Inferior parietal cortex (tissue), 1 donor: ENCODE results near the gene METTL5.
"Not testable (repeated sequence)": the region's sequence is repeated elsewhere in the genome, so short reads cannot be mapped to it uniquely, and the experiment has no call there.

Experiments used
- DNase-seq: peaks from one replicate; pipeline ENCODE4 v3.0.0-alpha.2; 2016; ENCODE audit errors: extremely low spot score

The METTL5 gene

GRCh38 chr2:169828141-169828811, 3.6 kb upstream of the METTL5 start:
- peak; percentile 62 for DNase-seq

GRCh38 chr2:169827272-169828140, 2.8 kb upstream of the METTL5 start, which contains the start of gene UBR3:
Gene UBR3, plus strand, starts transcription at chr2:169827454. Its CDS starts 54 bp downstream, at chr2:169827508.
- DNase-seq = peak; percentile 89

- no peak for DNase-seq
These were observed 721 bp downstream of the METTL5 start for GRCh38 chr2:169823996-169824372.

- DNase-seq = no peak
These were observed 1.8 kb downstream of the METTL5 start for GRCh38 chr2:169822785-169823392.

DNA sequence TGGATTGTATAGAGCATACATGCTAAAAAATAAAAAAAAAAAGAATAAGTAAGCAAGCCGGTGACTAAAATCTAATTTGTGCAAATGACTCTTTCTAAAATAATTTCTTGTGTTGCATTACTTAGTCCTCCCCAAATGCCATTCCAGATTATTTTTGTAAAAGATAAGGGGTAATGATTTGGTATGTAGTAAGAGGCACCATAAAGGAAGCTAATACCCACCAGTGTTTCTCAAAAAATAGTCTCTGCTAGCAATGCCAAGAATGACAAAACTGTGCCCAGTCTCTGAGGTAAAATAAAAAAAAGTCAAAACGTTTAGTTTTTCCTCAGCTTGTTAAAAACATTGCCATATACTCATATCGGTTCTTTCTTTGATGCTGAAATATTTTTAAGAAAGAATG, 2.7 kb downstream of the METTL5 start:
- no peak for DNase-seq

- not testable (repeated sequence) for DNase-seq
These were observed 4.6 kb downstream of the METTL5 start for GRCh38 chr2:169820101-169820500.

GRCh38 chr2:169819106-169819505, 5.6 kb downstream of the METTL5 start:
- DNase-seq = no peak

GRCh38 chr2:169818241-169818640, 6.5 kb downstream of the METTL5 start:
- DNase-seq = no peak

- not testable (repeated sequence) for DNase-seq
These were observed 7.3 kb downstream of the METTL5 start for GRCh38 chr2:169817369-169817768.

DNA sequence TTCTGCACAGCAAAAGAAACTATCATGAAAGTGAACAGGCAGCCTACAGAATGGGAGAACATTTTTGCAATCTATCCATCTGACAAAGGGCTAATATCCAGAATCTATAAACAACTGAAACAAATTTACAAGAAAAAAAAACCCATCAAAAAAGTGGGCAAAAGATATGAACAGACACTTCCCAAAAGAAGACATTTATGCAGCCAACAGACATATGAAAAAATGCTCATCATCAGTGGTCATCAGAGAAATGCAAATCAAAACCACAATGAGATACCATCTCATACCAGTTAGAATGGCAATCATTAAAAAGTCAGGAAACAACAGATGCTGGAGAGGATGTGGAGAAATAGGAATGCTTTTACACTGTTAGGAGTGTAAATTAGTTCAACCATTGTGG, 7.7 kb downstream of the METTL5 start:
- not testable (repeated sequence) for DNase-seq

DNA sequence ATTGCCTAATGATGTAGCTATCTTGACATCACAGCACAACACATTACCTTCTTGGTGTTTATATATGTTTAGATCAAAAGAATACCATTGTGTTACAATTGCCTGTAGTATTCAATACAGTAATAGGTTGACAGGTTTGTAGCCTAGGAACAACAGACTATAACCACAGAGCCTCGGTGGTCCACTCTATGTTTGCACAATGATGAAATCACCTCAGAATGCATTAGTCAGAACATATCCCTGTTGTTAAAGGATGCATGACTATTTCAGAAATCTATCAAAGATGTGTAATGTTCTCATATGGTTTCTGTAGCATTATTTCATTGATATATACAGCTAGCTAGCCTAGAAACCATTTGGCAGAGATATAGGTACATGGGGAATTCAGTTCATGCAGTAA, 8.9 kb downstream of the METTL5 start:
- DNase-seq = no peak

DNA sequence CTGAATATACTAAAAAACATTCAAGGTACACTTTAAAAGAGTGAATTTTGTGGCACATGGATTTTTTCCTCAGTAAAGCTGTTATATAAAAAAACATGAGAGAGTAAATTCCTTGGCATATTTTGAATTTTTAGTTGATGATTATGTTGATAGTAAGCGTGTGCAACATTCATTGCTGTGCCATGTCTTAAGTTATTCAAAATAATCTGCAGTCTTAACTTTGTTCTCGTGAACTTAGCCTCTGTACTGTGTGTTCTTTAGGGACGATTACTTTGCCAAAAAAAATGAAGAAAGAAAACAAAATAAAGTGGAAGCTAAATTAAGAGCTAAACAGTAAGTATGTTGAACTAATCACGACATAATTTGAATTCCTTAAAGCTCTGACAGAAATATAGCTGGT, 16.5 kb downstream of the METTL5 start:
- no peak for DNase-seq

- DNase-seq = no peak
These were observed 18.1 kb downstream of the METTL5 start for GRCh38 chr2:169806586-169806985.

DNA sequence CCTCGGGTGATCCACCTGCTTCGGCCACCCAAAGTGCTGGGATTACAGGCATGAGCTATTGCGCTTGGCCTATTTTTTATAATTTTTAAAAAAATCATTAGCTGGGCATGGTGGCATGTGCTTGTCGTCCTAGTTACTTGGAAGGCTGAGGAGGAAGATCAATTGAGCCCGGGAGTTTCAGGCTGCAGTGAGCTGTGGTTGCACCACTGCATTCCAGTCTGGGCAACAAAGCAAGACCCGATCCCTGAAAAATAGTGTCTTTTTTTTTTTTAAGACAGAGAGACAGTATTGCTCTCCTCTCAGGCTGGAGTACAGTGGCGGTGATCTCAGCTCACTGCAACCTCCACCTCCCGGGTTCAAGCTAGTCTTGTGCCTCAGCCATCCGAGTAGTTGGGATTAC, 21.2 kb downstream of the METTL5 start:
- no peak for DNase-seq

GRCh38 chr2:169798718-169799592, 25.8 kb downstream of the METTL5 start, which contains the start of gene SSB:
Gene SSB, plus strand, starts transcription at chr2:169798871. Its CDS starts 2,090 bp downstream, at chr2:169800961.
- peak; percentile 90 for DNase-seq

DNA sequence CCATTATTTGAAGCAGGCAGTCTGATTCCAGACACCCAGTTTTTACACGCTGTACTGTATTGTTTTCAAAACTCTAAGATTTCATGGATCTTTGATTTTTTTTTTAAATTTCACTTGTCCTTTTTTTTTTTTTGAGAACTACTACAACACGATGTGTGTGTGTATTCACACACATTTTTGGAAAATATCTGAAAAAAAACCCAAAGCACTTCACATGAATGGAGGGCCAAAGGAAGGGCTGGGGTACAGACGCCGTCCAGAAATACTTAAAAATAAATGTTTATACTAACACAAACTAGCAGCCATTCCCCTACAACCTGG, 26.3 kb downstream of the METTL5 start:
- no peak for DNase-seq

DNA sequence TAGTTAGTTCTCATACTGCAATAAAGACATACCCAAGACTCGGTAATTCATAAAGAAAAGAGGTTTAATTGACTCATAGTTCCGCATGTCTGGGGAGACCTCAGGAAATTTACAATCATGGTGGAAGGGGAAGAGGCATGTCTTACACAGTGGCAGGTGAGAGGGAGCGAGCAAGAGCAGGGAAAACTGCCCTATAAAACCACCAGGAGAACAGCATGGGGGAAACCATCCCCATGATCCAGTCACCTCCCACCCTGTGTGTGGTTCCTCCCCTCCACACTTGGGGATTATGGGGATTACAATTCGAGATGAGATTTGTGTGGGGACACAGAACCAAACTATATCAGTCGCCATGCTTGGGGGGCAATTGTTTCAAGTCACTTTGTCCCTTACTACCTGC, 27.1 kb downstream of the METTL5 start:
- no peak for DNase-seq

DNA sequence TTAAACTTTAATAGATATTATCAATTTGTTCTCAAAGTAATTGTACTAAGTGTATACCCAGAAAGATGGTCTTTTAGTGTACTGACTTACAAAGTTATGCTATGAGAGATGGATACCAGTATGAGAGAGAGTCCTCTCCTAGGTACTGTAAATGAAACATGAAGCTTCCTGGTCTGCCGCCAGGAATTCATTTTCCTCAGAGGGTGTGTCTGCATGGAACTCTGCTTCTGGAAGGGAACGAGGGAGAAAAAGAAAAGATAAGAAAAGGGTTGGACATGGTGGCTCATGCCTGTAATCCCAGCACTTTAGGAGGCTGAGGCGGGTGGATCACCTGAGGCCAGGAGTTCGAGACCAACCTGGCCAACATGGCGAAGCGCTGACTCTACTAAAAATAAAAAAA, 28.3 kb downstream of the METTL5 start:
- DNase-seq = no peak

DNA sequence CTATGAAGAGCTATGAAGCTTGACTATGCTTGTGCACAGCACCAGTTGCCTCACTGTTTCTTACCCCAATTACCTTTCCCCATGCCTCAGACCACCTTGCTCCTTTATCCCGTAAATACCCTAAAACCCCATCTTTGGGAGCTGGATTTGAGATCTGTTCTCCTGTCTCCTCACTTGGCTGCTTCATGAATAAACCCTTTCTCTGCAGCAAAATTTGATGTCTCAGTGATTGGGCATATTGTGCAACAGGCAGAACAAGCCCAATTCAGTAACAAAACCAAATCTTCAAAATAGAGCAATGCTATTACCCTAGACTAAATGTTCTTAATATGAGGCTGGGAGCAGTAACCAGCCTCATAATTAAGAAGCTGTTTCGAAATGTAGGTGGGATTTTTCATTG, 29.5 kb downstream of the METTL5 start:
- no peak for DNase-seq

DNA sequence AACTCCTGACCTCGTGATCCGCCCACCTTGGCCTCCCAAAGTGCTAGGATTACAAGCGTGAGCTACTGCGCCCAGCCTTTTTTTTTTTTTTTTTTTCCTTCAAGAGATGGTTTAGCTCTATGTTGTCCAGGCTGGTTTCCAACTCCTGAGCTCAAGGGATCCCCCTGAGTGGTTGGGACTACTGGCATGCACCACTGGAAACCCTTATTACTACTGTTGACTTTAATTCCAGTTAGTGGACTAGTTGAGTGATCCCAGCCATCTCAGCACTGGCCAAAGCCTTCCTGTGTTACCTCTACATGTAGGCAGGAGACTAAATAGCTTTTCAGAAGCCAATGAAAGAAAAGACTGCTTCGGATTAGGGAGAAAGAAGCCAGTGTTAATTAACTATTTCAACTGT, 34.1 kb downstream of the METTL5 start:
- DNase-seq = no peak

- DNase-seq = no peak
These were observed 42.2 kb downstream of the METTL5 start for GRCh38 chr2:169782513-169782912.
